Stomach (tissue), 4 donors: Measurements from ENCODE around the gene XPC.

ENCODE experiments used
- EP300 ChIP-seq: sonication (generic); formaldehyde crosslinking; IDR thresholded peaks from one replicate; pipeline ENCODE4 v1.6.1; 2017; ENCODE audit warnings: antibody characterized with exemption
- POLR2A ChIP-seq, 4 donors: fragments of 450-650 bp; IDR thresholded peaks; one replicate each; pipeline ENCODE4 v1.6.1; 2016; ENCODE audit warnings: antibody characterized with exemption in 4 of 4, control low read depth in 2 of 4, mild to moderate bottlenecking in 1 of 4, moderate library complexity in 1 of 4
- TF ChIP-seq, protein P1 (sequence below), 7 experiments: fragments of 450-650 bp in 4 of 7; fragments of 200-600 bp in 3 of 7; sonication (generic) in 3 of 7; IDR thresholded peaks; one replicate each; pipeline ENCODE4 v1.5.1; 2016 to 2019; ENCODE audit warnings: antibody characterized with exemption in 7 of 7, control low read depth in 2 of 7, mild to moderate bottlenecking in 1 of 7

DNA sequence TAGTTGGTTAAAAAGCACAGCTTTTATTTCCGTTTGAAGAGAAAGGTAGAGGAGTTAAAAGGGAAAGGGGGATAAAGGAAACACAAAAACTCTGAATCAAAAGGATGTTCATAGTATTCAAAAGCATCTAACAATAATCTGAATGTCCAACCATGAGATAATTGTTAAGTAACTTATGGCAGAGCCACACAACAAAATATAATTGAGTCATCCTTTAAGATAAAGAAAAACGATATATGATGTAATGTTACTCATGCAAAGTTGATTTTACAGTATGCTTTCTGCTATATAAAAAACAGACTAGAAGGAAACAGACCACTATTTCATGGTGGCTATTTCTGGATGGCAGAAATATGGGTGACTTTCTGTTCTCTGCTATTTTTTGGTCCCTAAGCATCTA is 3.9 kb downstream of the XPC start:
- TF ChIP-seq, protein P1, sequence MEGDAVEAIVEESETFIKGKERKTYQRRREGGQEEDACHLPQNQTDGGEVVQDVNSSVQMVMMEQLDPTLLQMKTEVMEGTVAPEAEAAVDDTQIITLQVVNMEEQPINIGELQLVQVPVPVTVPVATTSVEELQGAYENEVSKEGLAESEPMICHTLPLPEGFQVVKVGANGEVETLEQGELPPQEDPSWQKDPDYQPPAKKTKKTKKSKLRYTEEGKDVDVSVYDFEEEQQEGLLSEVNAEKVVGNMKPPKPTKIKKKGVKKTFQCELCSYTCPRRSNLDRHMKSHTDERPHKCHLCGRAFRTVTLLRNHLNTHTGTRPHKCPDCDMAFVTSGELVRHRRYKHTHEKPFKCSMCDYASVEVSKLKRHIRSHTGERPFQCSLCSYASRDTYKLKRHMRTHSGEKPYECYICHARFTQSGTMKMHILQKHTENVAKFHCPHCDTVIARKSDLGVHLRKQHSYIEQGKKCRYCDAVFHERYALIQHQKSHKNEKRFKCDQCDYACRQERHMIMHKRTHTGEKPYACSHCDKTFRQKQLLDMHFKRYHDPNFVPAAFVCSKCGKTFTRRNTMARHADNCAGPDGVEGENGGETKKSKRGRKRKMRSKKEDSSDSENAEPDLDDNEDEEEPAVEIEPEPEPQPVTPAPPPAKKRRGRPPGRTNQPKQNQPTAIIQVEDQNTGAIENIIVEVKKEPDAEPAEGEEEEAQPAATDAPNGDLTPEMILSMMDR (IDR thresholded peaks at IDR 0.05) = no peak
- no peak for TF ChIP-seq POLR2A (IDR thresholded peaks at IDR 0.05)
- TF ChIP-seq EP300 = no peak
